Colon (tissue), 2 donors: ENCODE data around the gene NAA35.

ENCODE experiments used
- FAIRE-seq: peaks from 2 replicates; lab custom pipeline; 2012; peaks lifted over from hg19 to GRCh38; lab: Jason Lieb, UNC
- donor health status: control.
- donor health status: control.

NAA35 gene

DNA sequence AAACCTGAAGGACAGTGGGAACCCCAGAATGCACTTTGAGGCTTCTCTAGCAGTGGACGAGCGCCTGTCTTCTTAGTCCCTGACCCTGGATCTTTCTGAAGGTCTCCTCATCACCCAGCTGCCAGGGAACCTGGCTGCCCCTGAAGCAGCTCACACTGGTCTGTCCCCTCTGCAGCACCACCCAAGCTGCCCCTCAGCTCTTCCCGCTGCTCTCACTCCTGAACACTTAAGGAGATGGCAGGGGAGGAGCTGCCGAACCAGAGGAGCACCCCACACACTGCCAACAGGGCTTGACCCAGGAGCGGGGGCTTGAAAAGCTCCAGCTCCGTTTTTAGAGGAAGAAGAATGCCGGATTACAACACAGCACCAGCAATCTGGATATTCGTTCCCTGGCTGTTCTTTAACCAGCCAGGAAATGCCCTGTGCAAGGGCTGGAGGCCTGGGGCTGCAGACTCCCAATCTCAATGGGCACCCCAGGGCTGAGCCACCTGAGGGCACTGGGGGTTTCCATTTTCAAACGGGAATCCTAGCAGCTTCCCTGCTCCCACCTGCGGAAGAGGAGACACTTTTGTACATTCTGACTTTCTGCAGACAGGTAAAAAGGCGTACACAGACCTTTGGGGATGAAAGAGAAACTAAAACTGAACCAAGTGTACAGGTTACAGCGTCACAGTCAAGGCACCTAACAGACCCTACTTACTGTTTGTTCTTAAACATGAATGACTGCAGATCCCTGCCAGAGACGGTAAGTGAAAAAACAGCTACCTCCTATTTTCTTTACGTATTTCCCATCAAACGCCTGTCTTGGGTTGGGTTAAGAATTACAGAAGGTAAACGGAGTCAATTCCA is 122.1 kb downstream of the NAA35 start:
- FAIRE-seq = no peak

DNA sequence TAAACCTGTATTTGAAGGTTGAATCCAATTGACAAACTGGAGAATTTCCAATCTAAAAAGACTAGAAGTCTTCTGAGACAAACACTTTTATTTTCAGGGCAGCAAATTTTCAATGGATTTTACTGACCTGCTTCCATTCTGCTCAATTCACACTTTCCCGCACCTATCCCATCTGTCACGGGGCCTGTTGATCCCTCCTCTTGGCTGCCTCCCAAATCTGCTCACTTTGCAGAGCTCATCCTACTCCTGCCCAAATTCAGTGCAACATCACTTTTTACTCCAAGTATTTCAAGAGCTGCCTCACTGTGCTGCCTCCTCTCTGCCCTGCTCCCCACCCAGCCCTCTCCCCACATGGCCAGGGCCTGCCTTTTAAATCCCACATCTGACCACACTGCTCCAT is 123.3 kb downstream of the NAA35 start:
- no peak for FAIRE-seq

DNA sequence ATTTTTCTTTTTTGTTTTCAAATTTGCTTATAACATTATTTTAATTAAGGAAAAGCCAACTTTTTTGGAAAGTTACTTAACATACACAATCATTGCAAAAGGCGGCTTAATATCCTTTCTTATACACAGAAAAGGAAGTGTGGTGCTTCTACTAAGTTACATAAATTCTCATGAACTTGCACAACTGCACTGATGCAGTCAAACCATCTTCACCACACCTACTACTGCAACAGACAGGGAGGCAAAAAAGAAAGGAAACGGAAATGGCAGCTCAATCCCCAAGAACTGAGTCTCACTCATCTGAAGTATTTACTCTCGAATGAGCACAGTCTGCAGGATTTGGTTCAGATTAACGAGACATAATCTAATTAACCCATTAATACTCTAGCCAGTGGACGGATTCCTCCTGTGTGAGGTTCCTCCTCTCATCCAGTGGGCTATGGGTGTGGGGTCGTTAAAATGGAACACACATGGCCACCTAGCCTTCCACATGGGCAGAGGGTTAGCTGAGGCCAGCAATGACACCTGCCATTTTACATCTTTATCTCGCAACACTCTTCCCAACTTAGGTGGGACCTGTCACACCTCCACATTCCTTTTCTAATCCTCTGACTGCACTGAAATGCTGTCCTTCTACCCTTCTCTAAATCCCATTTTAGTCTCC is 128.4 kb downstream of the NAA35 start:
- no peak for FAIRE-seq
